SK-N-SH treated with all-trans-retinoic acid at 6 μM for 48 hours (cell line): Measurements from ENCODE around the gene SLC17A2.

ENCODE experiments used
- ATAC-seq: fragments of 200-7000 bp; cut with Tn5 transposase; 3 replicates; pipeline ENCODE4 v1.9.1; 2020; ENCODE audit warnings: mild to moderate bottlenecking, moderate library complexity
- ARNTL ChIP-seq: fragments of 450-650 bp; formaldehyde crosslinking; IDR thresholded peaks from 2 replicates; pipeline ENCODE4 v1.5.0; 2020; ENCODE audit warnings: low read depth, mild to moderate bottlenecking, moderate library complexity, borderline replicate concordance
- BACH2 ChIP-seq: fragments of 250-450 bp; sonication (Bioruptor Pico); IDR thresholded peaks from 2 replicates; pipeline ENCODE4 v1.9.0; 2021; ENCODE audit warnings: mild to moderate bottlenecking, borderline replicate concordance
- CREB5 ChIP-seq: fragments of 250-450 bp; sonication (Bioruptor Pico); IDR thresholded peaks from 2 replicates; pipeline ENCODE4 v1.5.1; 2020; ENCODE audit warnings: low read depth, mild to moderate bottlenecking, moderate library complexity
- CSDC2 ChIP-seq: fragments of 250-450 bp; sonication (Bioruptor Pico); IDR thresholded peaks from 2 replicates; pipeline ENCODE4 v1.5.0; 2020; ENCODE audit warnings: mild to moderate bottlenecking, moderate library complexity
- CSRNP3 ChIP-seq: fragments of 250-450 bp; sonication (Bioruptor Pico); IDR thresholded peaks from 2 replicates; pipeline ENCODE4 v1.5.1; 2021; ENCODE audit warnings: mild to moderate bottlenecking, moderate library complexity
- ESRRG ChIP-seq: fragments of 250-450 bp; sonication (Bioruptor Pico); IDR thresholded peaks from 2 replicates; pipeline ENCODE4 v1.6.1; 2021; ENCODE audit warnings: mild to moderate bottlenecking
- GLIS3 ChIP-seq: fragments of 250-450 bp; sonication (Bioruptor Pico); IDR thresholded peaks from 2 replicates; pipeline ENCODE4 v1.5.0; 2020; ENCODE audit warnings: mild to moderate bottlenecking, moderate library complexity
- ISL1 ChIP-seq: fragments of 250-450 bp; sonication (Bioruptor Pico); IDR thresholded peaks from 2 replicates; pipeline ENCODE4 v2.1.2; 2022; ENCODE audit warnings: mild to moderate bottlenecking, moderate library complexity
- OSR1 ChIP-seq: fragments of 250-450 bp; sonication (Bioruptor Pico); IDR thresholded peaks from 2 replicates; pipeline ENCODE4 v1.8.0; 2022; ENCODE audit warnings: moderate library complexity, mild to moderate bottlenecking, inconsistent platforms
- PATZ1 ChIP-seq: fragments of 250-450 bp; sonication (Bioruptor Pico); IDR thresholded peaks from 2 replicates; pipeline ENCODE4 v1.8.0; 2020; ENCODE audit warnings: mild to moderate bottlenecking, moderate library complexity, borderline replicate concordance
- POU6F1 ChIP-seq: fragments of 250-450 bp; sonication (Bioruptor Pico); IDR thresholded peaks from 2 replicates; pipeline ENCODE4 v1.8.0; 2021; ENCODE audit warnings: low read depth, mild to moderate bottlenecking, moderate library complexity, borderline replicate concordance
- PPARA ChIP-seq: fragments of 250-450 bp; sonication (Bioruptor Pico); IDR thresholded peaks from 2 replicates; pipeline ENCODE4 v1.5.0; 2020; ENCODE audit warnings: mild to moderate bottlenecking, borderline replicate concordance
- RARB ChIP-seq: fragments of 250-450 bp; sonication (Bioruptor Pico); IDR thresholded peaks from 2 replicates; pipeline ENCODE4 v1.8.0; 2021; ENCODE audit warnings: mild to moderate bottlenecking, moderate library complexity
- TCF4 ChIP-seq: fragments of 250-450 bp; sonication (Bioruptor Pico); IDR thresholded peaks from 2 replicates; pipeline ENCODE4 v1.8.0; 2021; ENCODE audit warnings: mild to moderate bottlenecking, moderate library complexity, borderline replicate concordance
- TOX ChIP-seq: fragments of 250-450 bp; sonication (Bioruptor Pico); IDR thresholded peaks from 2 replicates; pipeline ENCODE4 v1.8.0; 2021; ENCODE audit warnings: mild to moderate bottlenecking, moderate library complexity, borderline replicate concordance
- TSHZ2 ChIP-seq: fragments of 250-450 bp; sonication (Bioruptor Pico); IDR thresholded peaks from 2 replicates; pipeline ENCODE4 v1.5.0; 2020; ENCODE audit warnings: mild to moderate bottlenecking, moderate library complexity
- ZC3H10 ChIP-seq: fragments of 250-450 bp; sonication (Bioruptor Pico); IDR thresholded peaks from 2 replicates; pipeline ENCODE4 v1.5.1; 2021; ENCODE audit warnings: mild to moderate bottlenecking, moderate library complexity
- ZFP3 ChIP-seq: fragments of 250-450 bp; sonication (Bioruptor Pico); IDR thresholded peaks from 2 replicates; pipeline ENCODE4 v1.5.0; 2020; ENCODE audit warnings: mild to moderate bottlenecking, moderate library complexity
- ZNF565 ChIP-seq: fragments of 450-650 bp; formaldehyde crosslinking; conservative IDR thresholded peaks from 2 replicates; pipeline ENCODE4 v1.5.0; 2020; ENCODE audit warnings: low read depth, mild to moderate bottlenecking, moderate library complexity
- ZNF70 ChIP-seq: fragments of 450-650 bp; formaldehyde crosslinking; IDR thresholded peaks from 2 replicates; pipeline ENCODE4 v1.5.0; 2020; ENCODE audit warnings: mild to moderate bottlenecking, moderate library complexity
- ZNF8 ChIP-seq: fragments of 450-650 bp; formaldehyde crosslinking; IDR thresholded peaks from 2 replicates; pipeline ENCODE4 v1.5.0; 2020; ENCODE audit warnings: mild to moderate bottlenecking, moderate library complexity

The SLC17A2 gene

GRCh38 chr6:25959890-25960536, 29.5 kb upstream of the SLC17A2 start:
- ATAC-seq = no peak

GRCh38 chr6:25958700-25959162, 28.2 kb upstream of the SLC17A2 start:
- TF ChIP-seq ESRRG (CRISPR knock-in tag) = no peak
- TF ChIP-seq PPARA (CRISPR knock-in tag) = no peak
- TF ChIP-seq ZFP3 (CRISPR knock-in tag) = no peak
- TF ChIP-seq BACH2 (CRISPR knock-in tag) = no peak
- TF ChIP-seq ISL1 = no peak
- TF ChIP-seq PATZ1 = no peak
- TF ChIP-seq CSDC2 (CRISPR knock-in tag) = no peak
- TF ChIP-seq ZNF565 (CRISPR knock-in tag) = no peak
- no peak for TF ChIP-seq TSHZ2
- no peak for TF ChIP-seq ZNF70 (CRISPR knock-in tag)
- no peak for TF ChIP-seq TOX (CRISPR knock-in tag)
- TF ChIP-seq CSRNP3 (CRISPR knock-in tag) = no peak
- no peak for TF ChIP-seq RARB (CRISPR knock-in tag)
- TF ChIP-seq GLIS3 (CRISPR knock-in tag) = no peak
- TF ChIP-seq TCF4 (CRISPR knock-in tag) = no peak
- no peak for ATAC-seq

More at GRCh38 chr6:25959890-25960536, 29.5 kb upstream of the SLC17A2 start:
- no peak for TF ChIP-seq PPARA (CRISPR knock-in tag)
- TF ChIP-seq ZNF565 (CRISPR knock-in tag) = no peak
- no peak for TF ChIP-seq ZFP3 (CRISPR knock-in tag)
- no peak for TF ChIP-seq CSDC2 (CRISPR knock-in tag)
- TF ChIP-seq, all 23 proteins: peak for 0

- no peak for ATAC-seq
- TF ChIP-seq ARNTL (no peak), BACH2 (CRISPR knock-in tag) (no peak), ZFP3 (CRISPR knock-in tag) (no peak), ZC3H10 (CRISPR knock-in tag) (no peak), RARB (CRISPR knock-in tag) (no peak), ZNF8 (CRISPR knock-in tag) (no peak), PATZ1 (no peak), OSR1 (CRISPR knock-in tag) (no peak), CREB5 (CRISPR knock-in tag) (no peak), POU6F1 (no peak), TCF4 (CRISPR knock-in tag) (no peak), ZNF70 (CRISPR knock-in tag) (no peak)
- TF ChIP-seq, all 23 proteins: peak for 0
Observed at GRCh38 chr6:25956226-25956625, 25.7 kb upstream of the SLC17A2 start.
